Endodermal cell (in vitro differentiated cells): Measurements from ENCODE around the gene ST3GAL4. TPM values are rescaled to one million over a fixed set of nuclear protein-coding genes. Genes with fewer than 3 reads are reported as not detected.

Experiments
- DNase-seq: peaks from one replicate; pipeline ENCODE4 v3.0.0-alpha.2; 2017
- H3K27ac ChIP-seq: 2 replicates; pipeline ENCODE4 v1.5.1; 2013; ENCODE audit warnings: mild to moderate bottlenecking, low read depth, low read length, moderate library complexity
- H3K27me3 ChIP-seq: 2 replicates; pipeline ENCODE4 v1.6.1; 2013; ENCODE audit warnings: mild to moderate bottlenecking, low read length, moderate library complexity; ENCODE audit not compliant: insufficient read depth, control insufficient read depth, poor library complexity, severe bottlenecking
- H3K36me3 ChIP-seq: 2 replicates; pipeline ENCODE4 v1.7.0; 2013; ENCODE audit warnings: mild to moderate bottlenecking, low read length, moderate library complexity; ENCODE audit not compliant: control insufficient read depth, insufficient read depth
- H3K4me1 ChIP-seq: one replicate; pipeline ENCODE4 v1.7.0; 2013; ENCODE audit warnings: low read length; ENCODE audit not compliant: control insufficient read depth, insufficient read depth
- H3K4me3 ChIP-seq: 2 replicates; pipeline ENCODE4 v1.5.1; 2013; ENCODE audit warnings: mild to moderate bottlenecking, low read length, moderate library complexity
- H3K9ac ChIP-seq: 2 replicates; pipeline ENCODE4 v1.6.1; 2013; ENCODE audit warnings: mild to moderate bottlenecking, low read length, moderate library complexity; ENCODE audit not compliant: poor library complexity, severe bottlenecking; ENCODE audit errors: extremely low read depth
- H3K9me3 ChIP-seq: 2 replicates; pipeline ENCODE4 v1.6.1; 2013; ENCODE audit warnings: mild to moderate bottlenecking, low read length, moderate library complexity; ENCODE audit not compliant: control insufficient read depth
- H3K27ac Mint-ChIP-seq: 2 replicates; pipeline ENCODE4 v1.8.0; 2020; ENCODE audit warnings: mixed read lengths
- H3K27me3 Mint-ChIP-seq: 2 replicates; pipeline ENCODE4 v1.8.0; 2021; ENCODE audit warnings: mild to moderate bottlenecking, mixed read lengths; ENCODE audit not compliant: insufficient read depth
- H3K36me3 Mint-ChIP-seq: 2 replicates; pipeline ENCODE4 v1.8.0; 2020; ENCODE audit warnings: low read depth, mixed read lengths
- H3K4me1 Mint-ChIP-seq: 2 replicates; pipeline ENCODE4 v1.8.0; 2020; ENCODE audit warnings: mixed read lengths
- H3K4me3 Mint-ChIP-seq: 2 replicates; pipeline ENCODE4 v1.8.0; 2020; ENCODE audit warnings: mild to moderate bottlenecking, moderate library complexity, mixed read lengths
- H3K9me3 Mint-ChIP-seq: 2 replicates; pipeline ENCODE4 v1.8.0; 2020; ENCODE audit warnings: mild to moderate bottlenecking, mixed read lengths
- CTCF ChIP-seq: fragments of 200-600 bp; sonication (generic); conservative IDR thresholded peaks from 2 replicates; pipeline ENCODE4 v1.5.0; 2021; ENCODE audit warnings: antibody characterized with exemption, mild to moderate bottlenecking
- WGBS, 2 experiments: methylation state at CpG; one replicate each; pipeline versions ENCODE4 v1.1.5 to v1.1.7; 2013; ENCODE audit warnings: missing lambda C conversion rate in 2 of 2, mixed read lengths in 1 of 2; ENCODE audit not compliant: insufficient coverage in 1 of 2, insufficient read length in 1 of 2; 5-methylcytosine and 5-hydroxymethylcytosine counted together
- total RNA-seq, 2 donors: library from RNA; stranded (reverse); fragmentation: NEBNext Ultra II Directional in 1 of 2; extraction: Animal tissue kit (Norgen Biotek cat#: 25700) in 1 of 2; gene quantifications; 2 replicates in 1 of 2; 3 replicates in 1 of 2; pipeline ENCODE4 v1.2.1, GENCODE V29; 2021

The ST3GAL4 gene
- total RNA-seq, 2 donors from 2014 or later = 16.5 to 21.5 TPM

- H3K9me3 ChIP-seq = no peaks in the 10 kb centered on the region
- H3K9me3 Mint-ChIP-seq = no peaks in the 10 kb centered on the region
- peaks cover 23% of the 10 kb centered on the region for H3K4me1 ChIP-seq
- peaks cover 17% of the 10 kb centered on the region for H3K36me3 Mint-ChIP-seq
- no peak for TF ChIP-seq CTCF
- H3K4me1 Mint-ChIP-seq = peaks cover 56% of the 10 kb centered on the region
- H3K27me3 Mint-ChIP-seq = no peaks in the 10 kb centered on the region
- no peak overlapping the region for H3K9ac ChIP-seq
- H3K36me3 ChIP-seq = no peaks in the 10 kb centered on the region
- H3K4me3 ChIP-seq = no peak overlapping the region
- no peak overlapping the region for H3K27ac Mint-ChIP-seq
- no peak overlapping the region for H3K4me3 Mint-ChIP-seq
- no peaks in the 10 kb centered on the region for H3K27me3 ChIP-seq
- no peak for DNase-seq
- no peak overlapping the region for H3K27ac ChIP-seq
- WGBS, 2 experiments = 93 to 100% methylated on average over 3 of the region's 3 CpGs
These were observed 3.3 kb upstream of the ST3GAL4 start for GRCh38 chr11:126352163-126352562.

GRCh38 chr11:126352934-126353801 lies 2.3 kb upstream of the ST3GAL4 start:
- DNase-seq = no peak
- WGBS, 2 experiments = 90 to 94% methylated on average over 2 to 4 of the region's 4 CpGs
- Histone ChIP-seq H3K27ac (no peak overlapping the region), H3K4me1 (peaks cover 14% of the 10 kb centered on the region), H3K4me3 (peak overlapping the region; percentile 54), H3K27me3 (no peaks in the 10 kb centered on the region), H3K9me3 (no peaks in the 10 kb centered on the region), H3K9ac (no peak overlapping the region), H3K36me3 (no peaks in the 10 kb centered on the region)
- Mint-ChIP-seq H3K4me1 (peaks cover 54% of the 10 kb centered on the region), H3K36me3 (peaks cover 13% of the 10 kb centered on the region), H3K4me3 (peak overlapping the region; percentile 80), H3K9me3 (no peaks in the 10 kb centered on the region), H3K27me3 (no peaks in the 10 kb centered on the region), H3K27ac (peak overlapping the region; percentile 61)
- no peak for TF ChIP-seq CTCF

GRCh38 chr11:126354631-126355323 lies 709 bp upstream of the ST3GAL4 start:
- no peaks in the 10 kb centered on the region for H3K36me3 ChIP-seq
- WGBS, 2 experiments = 28 to 33% methylated on average over 13 to 15 of the region's 15 CpGs
- peaks cover 13% of the 10 kb centered on the region for H3K36me3 Mint-ChIP-seq
- H3K27me3 Mint-ChIP-seq = no peaks in the 10 kb centered on the region
- peak overlapping the region; percentile 86 for H3K4me3 ChIP-seq
- H3K9ac ChIP-seq = peak overlapping the region; percentile 55
- H3K27me3 ChIP-seq = no peaks in the 10 kb centered on the region
- peaks cover 51% of the 10 kb centered on the region for H3K4me1 Mint-ChIP-seq
- H3K9me3 Mint-ChIP-seq = no peaks in the 10 kb centered on the region
- H3K27ac ChIP-seq = peak overlapping the region; percentile 34
- no peak for DNase-seq
- peak overlapping the region; percentile 80 for H3K4me3 Mint-ChIP-seq
- TF ChIP-seq CTCF = no peak
- H3K4me1 ChIP-seq = peaks cover 12% of the 10 kb centered on the region
- no peaks in the 10 kb centered on the region for H3K9me3 ChIP-seq
- H3K27ac Mint-ChIP-seq = peak overlapping the region; percentile 88
